ENCODE data around the gene ANXA11.
A peak's percentile ranks its signal among the peaks of the same experiment; 100 is the strongest.
"Not testable (repeated sequence)": the region's sequence is repeated elsewhere in the genome, so short reads cannot be mapped to it uniquely, and the experiment has no call there.

The ANXA11 gene

GRCh38 chr10:80205477-80206276, at the start of gene ANXA11:
ANXA11 (minus strand) TSS chr10:80205537; CDS start chr10:80172861, 32,676 bp downstream.
- peak; percentile 86 for DNase-seq (ENCODE audit: low spot score)

DNA sequence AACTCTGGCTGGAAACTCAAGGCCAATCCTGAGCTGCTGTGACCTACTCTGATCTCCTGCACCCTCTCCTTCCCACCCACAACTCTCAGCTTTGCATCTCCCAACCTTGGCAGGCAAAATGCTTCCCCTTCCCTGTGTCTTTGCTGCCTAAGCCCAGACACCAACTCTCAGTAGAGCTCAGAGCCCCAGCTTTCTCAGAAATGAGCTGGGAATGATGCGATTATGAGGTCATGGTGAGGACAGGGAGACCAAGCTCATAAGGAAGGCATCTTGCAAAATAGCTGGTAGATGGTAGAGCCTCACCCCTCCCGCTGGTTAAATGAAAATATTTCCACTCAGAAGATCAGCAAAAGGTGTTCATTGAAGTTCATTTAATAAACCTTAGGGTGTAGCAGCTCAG, 49.4 kb upstream of the ANXA11 start:
- not testable (repeated sequence) for DNase-seq (ENCODE audit: low spot score)

GRCh38 chr10:80253963-80254271, 48.6 kb upstream of the ANXA11 start:
- DNase-seq (ENCODE audit: low spot score): not testable (repeated sequence)

GRCh38 chr10:80253266-80253962, 48.1 kb upstream of the ANXA11 start:
- DNase-seq (ENCODE audit: low spot score): no peak

- DNase-seq (ENCODE audit: low spot score): no peak
These were observed 47.1 kb upstream of the ANXA11 start for GRCh38 chr10:80252296-80252887.

GRCh38 chr10:80251703-80252280, 46.5 kb upstream of the ANXA11 start:
- not testable (repeated sequence) for DNase-seq (ENCODE audit: low spot score)

GRCh38 chr10:80250399-80250798, 45.1 kb upstream of the ANXA11 start:
- not testable (repeated sequence) for DNase-seq (ENCODE audit: low spot score)

DNA sequence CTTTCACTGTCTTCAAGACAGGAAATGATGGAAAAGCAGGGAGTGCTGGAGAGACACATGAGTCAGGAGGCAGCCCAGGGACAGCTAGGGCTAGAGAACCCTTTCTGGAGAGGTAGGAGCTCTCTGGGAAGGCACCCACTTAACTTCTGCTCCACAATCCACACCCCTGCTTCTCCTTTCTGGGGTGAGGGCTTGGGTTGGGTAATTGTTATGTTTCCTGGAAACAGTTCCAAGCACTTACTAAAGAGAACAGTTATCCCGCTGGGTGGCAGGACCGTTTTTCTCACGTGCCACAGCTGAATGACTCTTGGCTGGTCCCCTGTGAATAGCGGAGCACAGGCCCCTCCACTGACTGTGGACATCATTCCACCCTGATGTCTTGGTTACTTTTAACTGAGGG, 44.6 kb upstream of the ANXA11 start:
- not testable (repeated sequence) for DNase-seq (ENCODE audit: low spot score)

GRCh38 chr10:80247611-80248010, 42.3 kb upstream of the ANXA11 start:
- not testable (repeated sequence) for DNase-seq (ENCODE audit: low spot score)

- DNase-seq (ENCODE audit: low spot score): not testable (repeated sequence)
These were observed 39.0 kb upstream of the ANXA11 start for GRCh38 chr10:80244371-80244770.

DNA sequence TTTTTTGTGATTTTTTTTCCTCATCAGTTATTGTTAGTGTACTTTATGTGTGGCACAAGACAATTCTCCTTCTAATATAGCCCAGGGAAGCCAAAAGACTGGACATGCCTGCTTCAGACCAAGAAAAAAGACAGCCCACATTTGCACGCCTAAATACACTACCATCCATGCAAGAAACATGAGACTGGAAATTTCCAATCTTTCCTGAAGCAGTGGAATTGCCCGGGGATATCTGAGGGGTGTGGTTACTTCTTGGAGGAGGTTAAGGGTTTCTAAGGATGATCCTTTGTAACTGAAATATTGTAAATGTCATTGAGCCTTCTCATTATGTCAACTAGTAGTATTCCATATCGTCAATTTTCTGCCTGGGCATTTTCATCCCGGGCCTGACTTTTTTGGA, 37.0 kb upstream of the ANXA11 start:
- DNase-seq (ENCODE audit: low spot score): not testable (repeated sequence)

DNA sequence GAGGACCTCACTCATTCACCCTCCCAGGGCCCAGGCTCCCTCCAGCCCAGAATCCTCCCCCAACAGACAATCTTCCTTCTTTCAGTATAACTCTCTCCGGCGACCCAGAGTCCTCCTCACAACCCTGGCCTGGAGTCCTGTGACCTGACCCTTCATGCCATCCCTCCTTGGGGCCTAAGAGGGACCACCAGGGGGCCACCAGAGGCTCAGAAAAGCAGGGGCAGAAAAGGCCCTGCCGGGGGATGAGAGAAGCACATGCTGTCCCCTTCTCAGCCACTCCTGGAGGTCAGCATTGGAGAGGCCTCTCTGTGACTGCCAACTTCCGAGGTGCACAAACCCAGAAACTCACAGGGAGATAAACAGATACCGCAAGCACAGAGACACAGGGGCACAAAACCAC, 31.1 kb upstream of the ANXA11 start:
- DNase-seq (ENCODE audit: low spot score): not testable (repeated sequence)

- not testable (repeated sequence) for DNase-seq (ENCODE audit: low spot score)
These were observed 29.2 kb upstream of the ANXA11 start for GRCh38 chr10:80234331-80235235.

DNA sequence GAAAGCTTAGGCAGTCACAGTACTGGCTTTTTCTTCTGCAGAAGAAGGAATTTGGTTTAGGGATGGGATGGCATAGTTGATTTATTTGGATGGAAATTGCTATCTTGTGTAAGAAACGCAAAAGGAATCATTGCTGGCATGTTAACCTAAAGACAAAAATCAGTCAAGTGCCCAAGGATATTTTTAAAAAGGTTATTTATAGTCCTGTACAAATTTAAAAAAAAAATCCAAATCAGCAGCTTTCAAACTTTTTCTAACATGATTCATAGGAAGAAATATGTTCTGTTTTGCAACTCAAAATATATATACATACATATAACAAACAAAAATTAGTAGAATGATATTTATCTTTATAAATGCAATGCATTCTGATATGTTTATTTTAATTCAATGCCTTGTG, 28.5 kb upstream of the ANXA11 start:
- DNase-seq (ENCODE audit: low spot score): not testable (repeated sequence)

DNA sequence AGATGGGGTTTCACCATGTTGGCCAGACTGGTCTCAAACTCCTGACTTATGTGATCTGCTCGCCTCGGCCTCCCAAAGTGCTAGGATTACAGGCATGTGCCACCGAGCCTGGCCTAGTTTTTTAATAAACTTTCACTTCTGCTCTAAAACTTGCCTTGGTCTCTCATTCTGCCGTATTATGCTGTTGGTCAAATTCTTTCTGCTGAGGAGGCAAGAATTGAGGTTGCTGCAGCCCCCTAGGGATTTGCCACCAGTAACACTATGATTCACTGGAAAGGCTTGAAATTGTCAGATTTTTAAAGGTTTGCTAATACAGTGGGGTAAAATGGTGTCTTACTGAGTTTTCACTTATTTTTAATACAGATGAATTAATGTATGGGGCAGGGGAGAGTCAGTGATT, 21.4 kb upstream of the ANXA11 start:
- DNase-seq (ENCODE audit: low spot score): not testable (repeated sequence)

- DNase-seq (ENCODE audit: low spot score): not testable (repeated sequence)
These were observed 17.7 kb upstream of the ANXA11 start for GRCh38 chr10:80223031-80223419.

DNA sequence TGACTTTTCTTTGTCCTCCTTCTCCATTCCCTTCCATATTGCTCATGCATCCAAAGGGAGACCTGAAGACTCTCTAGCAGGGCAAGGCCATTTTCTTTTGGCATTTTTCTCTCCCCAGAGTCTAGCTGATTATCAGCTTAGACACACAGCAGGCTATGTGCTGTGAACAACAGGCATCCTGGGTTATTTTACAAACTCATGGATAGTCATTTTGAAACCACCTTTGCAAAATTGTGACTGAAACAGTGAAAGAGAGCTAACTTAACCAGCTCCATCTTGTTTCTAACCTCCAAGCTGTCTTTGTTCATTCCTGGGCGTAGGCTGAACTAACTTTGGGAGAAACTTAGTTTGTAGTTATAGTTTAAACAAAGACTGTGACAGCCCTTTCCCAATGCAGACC, 13.5 kb upstream of the ANXA11 start:
- DNase-seq (ENCODE audit: low spot score): not testable (repeated sequence)

- DNase-seq (ENCODE audit: low spot score): not testable (repeated sequence)
These were observed 9.1 kb upstream of the ANXA11 start for GRCh38 chr10:80214368-80214982.

DNA sequence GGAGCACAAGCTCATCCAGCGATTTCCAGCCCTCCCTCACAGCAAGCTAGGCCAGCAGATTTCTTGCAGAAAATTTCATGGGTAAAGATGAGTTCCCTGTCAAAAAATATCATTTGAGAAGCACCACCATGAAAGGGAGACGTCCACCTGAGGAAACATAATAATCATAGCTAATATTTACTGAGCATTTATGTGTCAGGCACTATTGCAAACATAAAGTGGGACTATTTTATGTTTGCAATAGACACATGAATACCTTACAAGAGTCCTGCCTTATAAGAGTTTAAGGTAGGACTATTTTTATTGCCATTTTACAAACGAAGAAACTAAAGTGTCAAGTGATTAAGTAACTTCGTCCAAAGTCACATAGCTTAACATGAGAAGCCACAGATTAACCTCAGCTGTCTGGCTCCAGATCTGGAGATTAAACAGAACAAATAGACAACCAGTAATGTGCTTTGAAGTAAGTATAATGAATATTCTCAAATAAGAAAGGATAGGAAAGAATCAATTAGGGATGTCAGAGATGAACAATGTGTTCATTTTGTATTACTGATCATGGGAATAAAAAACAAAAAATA, 7.3 kb upstream of the ANXA11 start:
- DNase-seq (ENCODE audit: low spot score): not testable (repeated sequence)

DNA sequence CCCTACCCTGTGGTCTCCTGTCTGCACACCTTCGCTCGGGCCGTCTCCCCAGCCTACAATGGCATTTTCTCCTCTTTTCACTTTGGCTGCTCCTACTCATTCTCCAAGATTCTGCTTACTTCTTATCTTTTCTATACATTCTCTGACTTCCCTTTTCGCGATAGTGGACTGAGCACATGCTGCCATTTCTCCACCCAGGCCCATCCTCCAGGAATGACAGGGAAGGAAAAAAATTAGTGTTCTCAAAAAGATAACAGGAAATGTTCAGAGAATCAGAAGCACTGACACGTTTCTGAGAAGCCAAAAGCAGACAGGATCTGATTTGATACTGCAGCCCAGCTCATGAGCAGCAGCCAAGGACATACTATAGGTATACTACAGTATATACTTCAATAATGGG, 6.4 kb upstream of the ANXA11 start:
- no peak for DNase-seq (ENCODE audit: low spot score)

GRCh38 chr10:80210259-80210658, 4.9 kb upstream of the ANXA11 start:
- no peak for DNase-seq (ENCODE audit: low spot score)
